ENCODE measurements around the gene TFPI.
"Not testable (repeated sequence)": the region's sequence is repeated elsewhere in the genome, so short reads cannot be mapped to it uniquely, and the experiment has no call there.

Gene TFPI

GRCh38 chr2:187544371-187545080, 9.7 kb downstream of the TFPI start:
- Histone ChIP-seq H2AFZ (ENCODE audit: low read length, unreplicated experiment) (no peak overlapping the region), H3K36me3 (ENCODE audit: insufficient read depth, low read length) (peaks cover 10% of the 10 kb centered on the region), H3K4me1 (ENCODE audit: control insufficient read depth, insufficient read depth, low read length, unreplicated experiment) (peaks cover 88% of the 10 kb centered on the region), H3K27ac (ENCODE audit: low read depth, low read length) (peak overlapping the region; percentile 100), H3K27me3 (ENCODE audit: insufficient read depth, low read length) (no peaks in the 10 kb centered on the region), H3K4me3 (ENCODE audit: low read depth, low read length) (no peak overlapping the region), H3K79me2 (ENCODE audit: control insufficient read depth, insufficient read depth, low read length, unreplicated experiment) (peaks cover 57% of the 10 kb centered on the region)

- Histone ChIP-seq H2AFZ (ENCODE audit: low read length, unreplicated experiment) (no peak overlapping the region), H3K27ac (ENCODE audit: low read depth, low read length) (peak overlapping the region; percentile 100), H3K27me3 (ENCODE audit: insufficient read depth, low read length) (no peaks in the 10 kb centered on the region), H3K36me3 (ENCODE audit: insufficient read depth, low read length) (peaks cover 16% of the 10 kb centered on the region), H3K79me2 (ENCODE audit: control insufficient read depth, insufficient read depth, low read length, unreplicated experiment) (peaks cover 56% of the 10 kb centered on the region), H3K4me3 (ENCODE audit: low read depth, low read length) (peak overlapping the region; percentile 6; the same call in 1 of the 2 replicates), H3K4me1 (ENCODE audit: control insufficient read depth, insufficient read depth, low read length, unreplicated experiment) (peaks cover 83% of the 10 kb centered on the region)
Observed at GRCh38 chr2:187543488-187543887, 10.7 kb downstream of the TFPI start.

- H3K36me3 ChIP-seq (ENCODE audit: insufficient read depth, low read length), result peaks cover 20% of the 10 kb centered on the region
- H3K79me2 ChIP-seq (ENCODE audit: control insufficient read depth, insufficient read depth, low read length, unreplicated experiment), result peaks cover 61% of the 10 kb centered on the region
- peak overlapping the region; percentile 47 for H3K4me3 ChIP-seq (ENCODE audit: low read depth, low read length)
- no peaks in the 10 kb centered on the region for H3K27me3 ChIP-seq (ENCODE audit: insufficient read depth, low read length)
- H3K27ac ChIP-seq (ENCODE audit: low read depth, low read length), result peak overlapping the region; percentile 100
- peaks cover 73% of the 10 kb centered on the region for H3K4me1 ChIP-seq (ENCODE audit: control insufficient read depth, insufficient read depth, low read length, unreplicated experiment)
- no peak overlapping the region for H2AFZ ChIP-seq (ENCODE audit: low read length, unreplicated experiment)
Observed at GRCh38 chr2:187542123-187542522, 12.1 kb downstream of the TFPI start.

GRCh38 chr2:187541086-187542085, 12.8 kb downstream of the TFPI start:
- Histone ChIP-seq H3K4me1 (ENCODE audit: control insufficient read depth, insufficient read depth, low read length, unreplicated experiment) (peaks cover 66% of the 10 kb centered on the region), H3K27ac (ENCODE audit: low read depth, low read length) (peak overlapping the region; percentile 100), H3K4me3 (ENCODE audit: low read depth, low read length) (peak overlapping the region; percentile 47), H3K36me3 (ENCODE audit: insufficient read depth, low read length) (peaks cover 20% of the 10 kb centered on the region), H3K27me3 (ENCODE audit: insufficient read depth, low read length) (no peaks in the 10 kb centered on the region), H3K79me2 (ENCODE audit: control insufficient read depth, insufficient read depth, low read length, unreplicated experiment) (peaks cover 61% of the 10 kb centered on the region), H2AFZ (ENCODE audit: low read length, unreplicated experiment) (no peak overlapping the region)

- not testable (repeated sequence) for H3K4me3 ChIP-seq (ENCODE audit: low read depth, low read length); H3K27me3 ChIP-seq (ENCODE audit: insufficient read depth, low read length); H2AFZ ChIP-seq (ENCODE audit: low read length, unreplicated experiment); H3K27ac ChIP-seq (ENCODE audit: low read depth, low read length)
- peaks cover 31% of the 10 kb centered on the region for H3K36me3 ChIP-seq (ENCODE audit: insufficient read depth, low read length)
- H3K4me1 ChIP-seq (ENCODE audit: control insufficient read depth, insufficient read depth, low read length, unreplicated experiment), result peaks cover 37% of the 10 kb centered on the region
- H3K79me2 ChIP-seq (ENCODE audit: control insufficient read depth, insufficient read depth, low read length, unreplicated experiment), result peaks cover 78% of the 10 kb centered on the region
Observed at GRCh38 chr2:187538222-187538621, 16.0 kb downstream of the TFPI start.

GRCh38 chr2:187535381-187535780, 18.9 kb downstream of the TFPI start:
- Histone ChIP-seq H3K36me3 (ENCODE audit: insufficient read depth, low read length) (peaks cover 36% of the 10 kb centered on the region), H3K79me2 (ENCODE audit: control insufficient read depth, insufficient read depth, low read length, unreplicated experiment) (peaks cover 87% of the 10 kb centered on the region), H3K4me1 (ENCODE audit: control insufficient read depth, insufficient read depth, low read length, unreplicated experiment) (peaks cover 28% of the 10 kb centered on the region)
- not testable (repeated sequence) for H3K27ac ChIP-seq (ENCODE audit: low read depth, low read length); H3K27me3 ChIP-seq (ENCODE audit: insufficient read depth, low read length); H2AFZ ChIP-seq (ENCODE audit: low read length, unreplicated experiment); H3K4me3 ChIP-seq (ENCODE audit: low read depth, low read length)

GRCh38 chr2:187532333-187533120, 21.7 kb downstream of the TFPI start:
- H3K27me3 ChIP-seq (ENCODE audit: insufficient read depth, low read length), result no peaks in the 10 kb centered on the region
- H3K4me1 ChIP-seq (ENCODE audit: control insufficient read depth, insufficient read depth, low read length, unreplicated experiment), result peaks cover 40% of the 10 kb centered on the region
- H3K36me3 ChIP-seq (ENCODE audit: insufficient read depth, low read length), result peaks cover 30% of the 10 kb centered on the region
- H3K79me2 ChIP-seq (ENCODE audit: control insufficient read depth, insufficient read depth, low read length, unreplicated experiment), result peaks cover 81% of the 10 kb centered on the region
- H2AFZ ChIP-seq (ENCODE audit: low read length, unreplicated experiment), result no peak overlapping the region
- H3K4me3 ChIP-seq (ENCODE audit: low read depth, low read length), result no peak overlapping the region
- H3K27ac ChIP-seq (ENCODE audit: low read depth, low read length), result no peak overlapping the region

GRCh38 chr2:187529977-187530721, 24.1 kb downstream of the TFPI start:
- no peaks in the 10 kb centered on the region for H3K27me3 ChIP-seq (ENCODE audit: insufficient read depth, low read length)
- peak overlapping the region; percentile 98 for H3K27ac ChIP-seq (ENCODE audit: low read depth, low read length)
- no peak overlapping the region for H2AFZ ChIP-seq (ENCODE audit: low read length, unreplicated experiment)
- H3K79me2 ChIP-seq (ENCODE audit: control insufficient read depth, insufficient read depth, low read length, unreplicated experiment), result peaks cover 69% of the 10 kb centered on the region
- peaks cover 25% of the 10 kb centered on the region for H3K36me3 ChIP-seq (ENCODE audit: insufficient read depth, low read length)
- peaks cover 64% of the 10 kb centered on the region for H3K4me1 ChIP-seq (ENCODE audit: control insufficient read depth, insufficient read depth, low read length, unreplicated experiment)
- H3K4me3 ChIP-seq (ENCODE audit: low read depth, low read length), result peak overlapping the region; percentile 2; the same call in 1 of the 2 replicates

GRCh38 chr2:187529248-187529976, 24.8 kb downstream of the TFPI start:
- peak overlapping the region; percentile 98 for H3K27ac ChIP-seq (ENCODE audit: low read depth, low read length)
- no peaks in the 10 kb centered on the region for H3K27me3 ChIP-seq (ENCODE audit: insufficient read depth, low read length)
- peak overlapping the region; percentile 2; the same call in 1 of the 2 replicates for H3K4me3 ChIP-seq (ENCODE audit: low read depth, low read length)
- H3K36me3 ChIP-seq (ENCODE audit: insufficient read depth, low read length), result peaks cover 25% of the 10 kb centered on the region
- H3K4me1 ChIP-seq (ENCODE audit: control insufficient read depth, insufficient read depth, low read length, unreplicated experiment), result peaks cover 67% of the 10 kb centered on the region
- no peak overlapping the region for H2AFZ ChIP-seq (ENCODE audit: low read length, unreplicated experiment)
- peaks cover 64% of the 10 kb centered on the region for H3K79me2 ChIP-seq (ENCODE audit: control insufficient read depth, insufficient read depth, low read length, unreplicated experiment)

Measured in ACC112 (cell line).